ENCODE measurements around the gene IGSF23. TPM values are rescaled to one million over a fixed set of nuclear protein-coding genes. Genes with fewer than 3 reads are reported as not detected.

The IGSF23 gene
- total RNA-seq, 4 donors from 2014 or later = not detected

DNA sequence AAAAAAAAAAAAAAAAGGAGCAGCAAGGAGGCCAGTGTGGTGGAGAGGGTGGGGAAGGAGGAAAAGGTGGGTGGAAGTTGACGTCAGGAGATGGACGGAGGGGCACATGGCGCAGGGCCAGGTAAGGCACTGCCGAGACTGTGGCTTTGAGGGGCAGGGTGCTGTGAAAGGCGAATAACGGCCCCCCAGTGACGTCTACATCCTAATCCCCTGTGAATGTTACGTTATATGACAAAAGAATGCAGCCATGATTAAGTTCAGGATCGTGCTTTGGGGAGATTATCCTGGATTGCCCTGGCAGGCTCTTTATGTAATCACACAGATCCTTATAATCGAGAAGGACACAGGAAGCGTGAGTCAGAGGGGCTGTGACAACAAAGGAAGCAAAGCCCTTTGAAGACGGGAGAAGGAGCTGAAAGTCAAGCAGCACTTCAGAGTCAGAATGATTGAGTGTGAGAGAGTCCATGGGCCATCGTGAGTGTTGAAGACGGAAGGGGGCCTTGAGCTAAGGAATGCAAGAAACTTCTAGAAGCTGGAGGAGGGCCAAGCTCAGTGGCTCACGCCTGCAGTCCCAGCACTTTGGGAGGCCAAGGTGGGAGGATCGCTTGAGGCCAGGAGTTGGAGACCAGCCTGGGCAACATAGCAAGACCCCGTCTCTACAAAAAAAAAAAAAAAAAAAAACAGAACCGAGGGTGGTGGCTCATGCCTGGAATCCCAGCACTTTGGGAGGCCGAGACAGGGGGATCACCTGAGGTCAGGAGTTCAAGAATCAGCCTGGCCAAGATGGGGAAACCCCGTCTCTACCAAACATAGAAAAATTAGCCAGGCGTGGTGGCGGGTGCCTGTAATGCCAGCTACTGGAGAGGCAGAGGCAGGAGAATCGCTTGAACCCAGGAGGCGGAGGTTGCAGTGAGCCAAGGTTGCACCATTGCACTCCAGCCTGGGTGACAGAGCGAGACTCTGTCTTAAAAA is 71.8 kb downstream of the IGSF23 start:
- H3K36me3 ChIP-seq = peaks cover 0 to 4% (median 0%) of the 10 kb centered on the region in 3 donors
- DNase-seq = no peak
- intact Hi-C loops (cut with DNase I) = no loop called here
- no peaks in the 10 kb centered on the region for H3K27me3 ChIP-seq
- 21 to 27% methylated on average over 24 to 25 of the region's 25 CpGs for WGBS, 2 donors
- peak overlapping the region in 1 of 4 donors; percentile 3 for H3K4me3 ChIP-seq
- H3K4me1 ChIP-seq = peaks cover 11 to 45% (median 21%) of the 10 kb centered on the region in 3 donors
- no peaks in the 10 kb centered on the region for H3K9me3 ChIP-seq
- TF ChIP-seq POLR2A (IDR thresholded peaks at IDR 0.05) = no peak
- H3K27ac ChIP-seq = peak overlapping the region; percentile 16 to 75 (median 50)

DNA sequence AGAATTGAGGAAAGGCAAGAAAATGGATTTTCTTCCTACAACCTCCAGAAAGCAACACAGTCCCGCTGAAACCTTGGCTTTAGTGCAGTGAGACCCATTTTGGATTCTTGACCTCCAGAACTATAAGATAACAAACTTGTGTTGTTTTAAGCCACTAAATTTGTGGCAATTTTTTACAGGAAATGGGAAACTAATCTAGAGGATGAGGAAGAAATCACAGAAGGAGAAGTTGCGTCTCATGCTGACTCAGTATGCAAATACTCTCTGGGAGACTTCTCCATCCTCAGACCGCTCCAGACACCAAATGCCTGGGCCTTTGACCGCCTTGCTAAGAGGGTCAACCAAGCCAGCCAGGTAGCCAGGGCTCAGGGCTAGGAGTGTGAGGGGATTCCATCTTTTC is 72.5 kb downstream of the IGSF23 start:
- no peak for DNase-seq
- intact Hi-C loops (cut with DNase I) = no loop called here
- TF ChIP-seq, protein P1, sequence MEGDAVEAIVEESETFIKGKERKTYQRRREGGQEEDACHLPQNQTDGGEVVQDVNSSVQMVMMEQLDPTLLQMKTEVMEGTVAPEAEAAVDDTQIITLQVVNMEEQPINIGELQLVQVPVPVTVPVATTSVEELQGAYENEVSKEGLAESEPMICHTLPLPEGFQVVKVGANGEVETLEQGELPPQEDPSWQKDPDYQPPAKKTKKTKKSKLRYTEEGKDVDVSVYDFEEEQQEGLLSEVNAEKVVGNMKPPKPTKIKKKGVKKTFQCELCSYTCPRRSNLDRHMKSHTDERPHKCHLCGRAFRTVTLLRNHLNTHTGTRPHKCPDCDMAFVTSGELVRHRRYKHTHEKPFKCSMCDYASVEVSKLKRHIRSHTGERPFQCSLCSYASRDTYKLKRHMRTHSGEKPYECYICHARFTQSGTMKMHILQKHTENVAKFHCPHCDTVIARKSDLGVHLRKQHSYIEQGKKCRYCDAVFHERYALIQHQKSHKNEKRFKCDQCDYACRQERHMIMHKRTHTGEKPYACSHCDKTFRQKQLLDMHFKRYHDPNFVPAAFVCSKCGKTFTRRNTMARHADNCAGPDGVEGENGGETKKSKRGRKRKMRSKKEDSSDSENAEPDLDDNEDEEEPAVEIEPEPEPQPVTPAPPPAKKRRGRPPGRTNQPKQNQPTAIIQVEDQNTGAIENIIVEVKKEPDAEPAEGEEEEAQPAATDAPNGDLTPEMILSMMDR (IDR thresholded peaks at IDR 0.05) = no peak
- TF ChIP-seq POLR2A (IDR thresholded peaks at IDR 0.05) = no peak
- WGBS, 2 donors = 45 to 47% methylated on average over 4 of the region's 4 CpGs
- Histone ChIP-seq H3K27ac (peak overlapping the region; percentile 16 to 75 (median 50)), H3K36me3 (peaks cover 0 to 4% (median 0%) of the 10 kb centered on the region in 3 donors), H3K9me3 (no peaks in the 10 kb centered on the region), H3K4me1 (peaks cover 11 to 45% (median 21%) of the 10 kb centered on the region in 3 donors), H3K27me3 (no peaks in the 10 kb centered on the region), H3K4me3 (no peak overlapping the region)

Small RNAs within 50 kb of the gene (small RNA-seq; reads per million reads assigned to genes)
- gene AC243964.1 = 0 reads per million in 4 donors

Other genes with a start within 250 kb of the IGSF23 start
- 1 to 10 TPM in 2 of 4 donors, under 1 TPM in 2; 0.18 to 2.8 (median 0.80) TPM for gene ZNF285, start 212.0 kb upstream of the IGSF23 start, total RNA-seq
- 1 to 10 TPM; 1.1 to 3.4 (median 2.3) TPM for gene ZNF229, start 165.1 kb upstream of the IGSF23 start, total RNA-seq
- 10 to 100 TPM in 1 of 4 donors, 1 to 10 TPM in 3; 5.9 to 24.2 (median 7.5) TPM for gene ZNF180, start 113.0 kb upstream of the IGSF23 start, total RNA-seq
- not detected for gene CEACAM20, start 83.9 kb upstream of the IGSF23 start, total RNA-seq
- 10 to 100 TPM; 13.2 to 21.9 (median 20.9) TPM for gene PVR, start 30.3 kb downstream of the IGSF23 start, total RNA-seq
- 1 to 10 TPM; 2.3 to 7.6 (median 4.6) TPM for gene CEACAM19, start 57.9 kb downstream of the IGSF23 start, total RNA-seq
- not detected for gene CEACAM16, start 85.6 kb downstream of the IGSF23 start, total RNA-seq
- 10 to 100 TPM; 26.6 to 88.9 (median 51.4) TPM for gene BCL3, start 135.1 kb downstream of the IGSF23 start, total RNA-seq
- 10 to 100 TPM; 26.9 to 75.7 (median 49.1) TPM for gene CBLC, start 164.3 kb downstream of the IGSF23 start, total RNA-seq
- gene BCAM, start 195.5 kb downstream of the IGSF23 start, total RNA-seq = 10 to 100 TPM in 3 of 4 donors, 1 to 10 TPM in 1; 7.2 to 24.8 (median 17.6) TPM
- 100 to 1,000 TPM in 1 of 4 donors, 10 to 100 TPM in 3; 42.9 to 103 (median 60.9) TPM for gene NECTIN2, start 232.7 kb downstream of the IGSF23 start, total RNA-seq